NCI-H146 treated with DMSO at 0.1 percent for 48 hours (cell line): Measurements from ENCODE around the gene RCBTB2.

Source experiments
- DNase-seq: peaks from one replicate; lab custom pipeline; 2025; ENCODE audit not compliant: unreplicated experiment; lab: John Stamatoyannopoulos, UW

Gene RCBTB2

DNA sequence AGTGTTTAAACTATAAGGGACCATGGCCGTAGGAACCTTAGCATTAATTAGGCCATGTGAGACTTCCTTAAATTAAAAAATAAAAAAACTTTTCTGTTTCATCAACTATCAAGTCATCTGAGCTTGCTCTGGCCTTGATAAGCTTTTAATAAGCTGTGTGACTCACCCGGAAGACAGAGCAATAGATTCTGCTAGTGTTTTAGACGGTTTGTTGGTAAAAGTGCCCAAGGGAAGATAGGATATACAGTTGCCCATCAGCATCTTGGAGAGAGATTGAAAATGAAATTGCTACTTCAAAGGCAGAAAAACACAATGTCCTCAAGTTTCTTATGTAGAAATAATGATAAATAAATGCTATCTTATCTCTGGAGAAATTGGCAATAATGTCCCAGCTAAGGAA, 31.2 kb upstream of the RCBTB2 start:
- no peak for DNase-seq

DNA sequence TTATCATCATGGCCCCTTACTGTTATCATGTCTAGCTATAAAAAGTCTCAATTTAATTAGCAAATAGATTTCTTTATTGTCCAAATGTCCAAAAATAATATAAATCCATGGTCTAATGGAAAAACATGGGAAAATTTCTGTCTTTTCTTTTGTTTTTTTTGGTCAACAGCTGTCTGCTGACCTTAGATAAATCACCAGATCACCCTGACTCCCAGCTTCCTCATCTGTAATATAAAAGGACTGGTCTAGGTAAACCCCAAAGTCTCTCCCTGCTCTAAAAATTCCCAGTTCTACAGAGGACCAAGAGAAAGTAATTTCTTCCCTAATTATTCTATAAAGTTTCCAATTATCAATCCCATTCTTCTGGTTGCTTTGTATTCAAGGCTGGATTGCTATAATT, 30.7 kb upstream of the RCBTB2 start:
- DNase-seq = no peak

DNA sequence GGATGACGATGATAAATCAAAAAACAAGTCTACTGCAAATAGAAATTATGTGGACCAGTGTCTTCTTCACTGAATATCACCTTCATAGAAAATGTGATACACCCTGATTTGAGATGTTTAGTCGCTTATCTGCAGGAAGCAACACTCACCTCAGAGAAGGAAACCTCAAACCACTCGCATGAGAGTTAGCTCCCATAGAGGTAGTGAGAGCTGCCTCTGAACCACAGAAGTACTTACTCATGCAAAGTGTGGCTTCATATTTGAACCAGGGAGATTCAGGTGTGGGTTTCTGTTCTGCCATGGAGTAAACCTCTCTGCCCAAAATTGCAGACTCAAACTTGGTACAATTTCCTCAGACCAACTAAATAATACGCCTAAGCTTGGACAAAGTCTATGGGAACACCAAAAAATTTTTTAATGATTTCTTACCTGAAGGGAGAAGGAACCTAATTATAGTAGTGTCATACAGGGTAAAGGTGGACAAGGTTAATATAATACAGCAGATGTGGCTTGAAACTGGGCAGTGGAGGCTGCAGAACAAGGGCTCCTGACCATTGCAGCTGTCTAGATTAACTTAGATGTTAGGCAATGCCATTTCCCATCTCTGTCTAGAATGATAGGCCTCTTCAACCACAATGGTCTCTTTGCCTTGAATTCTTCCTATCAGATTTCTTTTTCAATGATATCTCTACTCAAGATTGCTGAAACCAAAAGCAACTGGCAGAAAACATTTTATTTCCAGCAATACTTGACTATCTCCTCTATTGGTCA, 29.6 kb upstream of the RCBTB2 start:
- no peak for DNase-seq

DNA sequence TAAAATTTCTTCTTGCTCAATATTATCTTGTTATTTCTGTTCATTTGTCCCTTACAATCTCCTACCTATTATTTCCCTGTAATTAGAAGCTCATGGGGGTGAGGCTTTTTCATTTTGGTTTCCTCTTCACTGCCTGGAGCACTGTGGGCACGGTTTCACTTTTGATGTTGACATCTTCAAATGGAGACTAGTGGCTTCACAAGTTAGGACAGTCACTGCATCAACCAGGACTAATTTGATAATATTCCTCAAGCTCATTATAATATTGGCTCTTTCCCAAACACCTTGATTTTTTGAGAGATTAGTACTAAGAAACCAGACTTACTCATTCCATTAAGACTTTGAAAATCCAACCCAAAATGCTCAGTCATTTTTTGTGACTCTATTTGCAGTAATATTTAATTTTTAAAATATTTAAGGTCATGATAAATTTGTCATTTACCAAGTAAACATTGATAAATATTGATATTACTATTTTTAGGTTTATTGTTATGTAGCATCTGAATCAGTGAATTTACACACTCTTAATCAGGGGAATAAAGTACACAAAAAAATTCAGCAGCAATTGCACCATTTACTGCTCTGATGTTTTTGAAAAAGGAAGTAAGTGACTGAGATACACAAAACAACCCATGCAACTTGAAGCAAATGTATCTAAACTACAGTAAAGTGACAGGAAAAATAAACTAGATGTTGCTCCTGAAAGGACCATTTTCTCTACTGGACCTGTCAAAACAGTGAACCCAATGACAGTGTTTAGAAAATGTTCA, 28.8 kb upstream of the RCBTB2 start:
- DNase-seq = no peak

DNA sequence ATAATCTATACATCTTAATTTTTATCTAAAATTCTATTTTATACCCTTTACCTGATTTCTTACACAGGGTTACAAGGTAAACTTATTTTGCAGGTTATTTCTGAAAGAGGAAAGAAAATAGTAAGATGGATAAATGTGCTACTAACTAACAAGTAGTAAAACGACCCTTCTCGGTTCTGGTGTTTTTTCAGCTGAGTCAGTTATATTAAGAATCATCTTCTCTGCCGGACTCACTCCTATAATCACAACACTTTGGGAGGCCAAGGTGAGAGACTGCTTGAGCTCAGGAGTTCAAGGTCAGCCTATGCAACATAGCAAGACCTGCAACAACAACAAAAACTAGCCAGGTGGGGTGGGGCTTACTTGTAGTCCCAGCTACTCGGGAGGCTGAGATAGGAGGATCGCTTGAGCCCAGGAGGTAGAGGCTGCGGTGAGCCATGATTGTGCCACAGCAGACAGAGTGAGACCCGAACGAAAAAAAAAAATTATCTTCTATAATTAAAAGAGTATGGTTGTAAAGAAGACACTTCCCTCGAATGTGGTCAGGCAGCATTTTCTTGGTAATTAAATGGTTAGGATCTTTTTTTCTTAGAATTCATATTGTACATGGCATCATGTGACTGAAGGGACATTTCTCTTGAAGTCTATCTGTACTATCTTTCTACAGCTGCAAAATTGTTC, 27.9 kb upstream of the RCBTB2 start:
- no peak for DNase-seq

DNA sequence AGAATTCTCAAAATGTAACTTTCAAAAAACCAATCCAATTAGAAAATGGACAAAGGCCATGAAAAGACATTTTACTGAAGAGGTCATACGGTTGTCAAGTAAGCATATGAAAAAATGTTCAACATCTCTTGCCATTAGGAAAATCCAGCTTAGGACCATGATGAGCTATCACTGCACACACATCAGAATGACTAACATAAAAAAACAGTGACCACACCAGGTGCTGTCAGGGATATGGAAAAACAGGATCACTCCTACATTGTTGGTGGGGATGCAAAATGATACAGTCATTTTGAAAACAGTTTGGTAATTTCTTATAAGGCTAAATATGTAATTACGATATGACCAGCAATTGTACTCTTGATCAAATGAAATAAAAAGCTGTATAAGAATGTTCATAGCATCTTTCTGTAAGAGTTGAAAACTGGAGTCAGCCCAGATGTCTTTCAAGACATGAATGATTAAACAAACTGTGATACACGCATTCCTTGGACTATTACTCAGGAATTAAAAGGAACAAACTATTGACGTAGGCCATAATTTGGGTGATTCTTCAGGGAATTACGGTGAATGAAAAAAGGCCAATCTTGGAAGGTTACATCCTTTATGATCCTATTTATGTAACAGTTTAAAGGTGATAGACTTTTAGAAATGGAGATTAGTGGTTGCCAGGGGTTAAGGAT, 26.9 kb upstream of the RCBTB2 start:
- no peak for DNase-seq

DNA sequence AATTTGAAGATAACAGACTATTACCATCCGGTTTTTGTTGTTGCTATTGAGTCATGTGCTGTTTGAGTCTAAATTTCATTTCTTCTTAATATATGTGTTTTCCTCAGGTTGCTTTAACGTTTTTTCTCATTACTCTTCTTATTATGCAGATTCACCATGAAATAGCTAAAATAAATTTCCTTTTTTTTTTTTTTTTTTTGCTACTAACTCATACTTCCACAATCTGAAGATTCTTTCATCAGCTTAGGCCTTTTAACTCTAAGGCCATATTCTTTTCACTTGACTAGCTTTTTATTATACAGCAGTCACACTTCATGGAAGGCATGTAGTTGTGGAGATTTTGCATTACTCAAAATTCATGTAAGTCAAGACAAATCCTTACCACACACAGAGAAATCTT, 23.9 kb upstream of the RCBTB2 start:
- no peak for DNase-seq

DNA sequence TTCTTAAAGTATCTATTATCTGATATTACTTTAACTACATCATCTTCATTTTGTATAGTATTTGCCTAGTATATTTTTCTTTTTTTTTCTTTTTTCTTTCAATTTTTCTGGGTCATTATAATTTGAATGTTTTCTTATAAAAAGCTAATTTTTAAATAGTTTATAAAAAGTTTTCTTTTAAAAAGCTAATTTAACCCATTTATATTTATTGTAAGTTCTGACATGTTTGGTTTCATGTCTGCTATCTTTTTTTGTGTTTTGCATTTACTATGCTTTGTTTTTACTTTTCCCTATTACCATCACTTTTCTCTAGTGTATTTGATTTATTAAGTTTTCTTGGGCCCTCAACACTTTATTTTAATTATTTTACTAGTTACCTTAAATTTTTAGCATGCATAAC, 22.6 kb upstream of the RCBTB2 start:
- DNase-seq = no peak

DNA sequence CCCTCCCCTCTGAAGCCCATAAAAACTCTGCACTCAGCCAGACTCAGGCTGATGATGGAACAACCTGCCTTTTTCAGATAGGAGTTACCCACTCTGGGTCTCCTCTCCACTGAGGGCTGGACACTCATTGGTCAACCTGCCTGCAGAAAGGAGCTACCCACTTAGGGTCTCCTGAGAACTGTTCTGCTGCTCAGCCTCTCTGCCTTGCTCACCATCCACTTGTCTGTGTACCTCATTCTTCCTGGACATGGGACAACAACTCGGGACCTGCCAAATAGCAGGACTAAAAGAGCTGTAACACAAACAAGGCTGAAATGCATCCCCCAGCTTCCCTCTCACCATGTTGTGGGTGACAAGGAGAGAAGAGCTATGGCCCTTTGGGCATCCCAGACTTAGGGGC, 18.4 kb upstream of the RCBTB2 start:
- DNase-seq = no peak

DNA sequence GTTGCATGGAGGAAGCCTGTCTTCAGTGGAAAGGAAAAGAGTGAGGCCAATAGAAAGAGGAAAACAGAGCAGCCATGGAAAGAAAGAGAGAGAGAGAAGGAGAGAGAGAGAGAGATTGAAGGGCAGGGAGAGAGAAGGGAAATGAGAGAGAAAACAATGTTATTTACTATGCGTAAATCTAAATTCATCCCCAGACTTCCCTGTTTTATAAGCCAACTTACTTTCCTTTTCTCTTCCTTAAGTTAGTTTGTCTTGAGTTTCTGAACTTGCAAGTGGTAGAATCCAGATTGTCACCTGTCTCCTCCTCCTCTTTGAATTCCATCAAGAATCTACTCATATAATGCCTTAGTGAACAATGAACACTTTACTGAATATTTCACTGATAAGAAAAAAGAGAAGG, 16.8 kb upstream of the RCBTB2 start:
- DNase-seq = no peak

DNA sequence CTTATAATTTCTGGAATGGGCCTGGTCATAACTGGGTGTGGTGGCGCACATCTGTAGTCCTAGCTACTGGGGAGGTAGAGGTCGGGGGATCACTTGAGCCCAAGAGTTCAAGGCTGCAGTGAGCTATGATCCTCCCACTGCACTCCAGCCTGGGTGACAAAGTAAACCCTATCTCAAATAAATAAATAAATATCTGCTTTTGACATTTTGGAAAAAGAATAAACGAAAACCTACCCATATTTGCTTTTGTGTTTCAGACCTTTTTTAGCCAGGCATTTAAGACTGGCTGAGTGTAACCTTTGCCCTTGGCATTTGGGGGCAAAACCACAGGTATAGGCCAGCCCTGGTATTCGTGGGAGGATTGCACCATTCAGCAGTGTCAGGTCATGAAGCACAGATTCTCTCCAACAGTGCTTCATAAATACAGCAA, 14.8 kb upstream of the RCBTB2 start:
- no peak for DNase-seq

DNA sequence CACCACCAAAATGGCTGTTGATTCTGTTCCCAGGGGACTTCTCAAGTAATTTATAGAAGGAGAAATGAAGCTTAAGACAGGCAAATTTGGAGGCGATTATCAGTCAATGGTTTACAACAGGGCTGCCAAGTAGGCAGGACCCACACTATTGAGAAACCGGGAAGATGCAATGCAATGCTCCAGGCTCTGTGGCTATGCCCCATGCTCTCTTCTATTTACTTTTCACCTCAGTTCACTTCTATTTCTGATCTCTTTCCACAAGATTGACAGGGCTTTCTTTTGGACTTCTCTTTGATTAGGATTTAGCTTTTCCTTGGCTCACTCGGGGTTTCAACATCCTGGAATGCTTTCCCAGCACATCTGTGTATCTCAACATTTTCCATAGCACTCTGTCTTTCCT, 12.7 kb upstream of the RCBTB2 start:
- no peak for DNase-seq

DNA sequence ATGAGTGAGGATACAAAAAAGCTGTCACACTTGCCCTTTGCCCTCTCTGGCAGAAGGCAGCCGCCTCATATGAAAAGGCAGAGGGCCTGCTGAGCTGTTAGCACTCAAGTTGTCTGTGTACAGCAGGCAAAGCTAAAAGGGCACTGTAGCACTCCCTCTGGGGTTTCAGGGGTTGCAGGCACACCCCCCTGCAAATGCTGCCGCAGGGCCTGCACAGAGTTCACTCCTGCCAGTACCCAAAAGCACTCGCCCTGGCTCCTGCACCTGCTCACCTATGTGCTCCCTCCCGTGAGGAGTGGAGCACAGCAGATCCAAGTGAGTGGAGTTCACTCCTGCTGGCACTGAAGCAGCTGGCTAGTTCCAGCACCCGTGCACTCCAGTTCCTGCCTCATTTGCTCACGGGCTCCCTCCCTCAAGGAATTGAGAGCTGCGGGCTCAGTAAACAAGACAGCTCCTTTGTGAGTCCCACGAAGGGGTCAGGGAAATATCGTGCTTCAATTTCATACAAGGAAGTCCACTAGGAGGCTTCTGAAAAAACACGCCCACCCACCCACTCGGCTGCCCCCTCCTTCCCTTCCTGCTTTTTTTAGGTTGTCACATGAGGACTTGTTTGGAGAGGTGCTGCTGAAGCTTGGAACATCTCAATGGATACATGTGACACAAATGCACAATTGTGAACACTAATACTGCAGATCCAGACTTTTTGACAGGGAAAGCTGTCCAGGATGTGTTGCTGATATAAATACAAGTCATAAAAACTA, 9.9 kb upstream of the RCBTB2 start:
- DNase-seq = peak; percentile 63

DNA sequence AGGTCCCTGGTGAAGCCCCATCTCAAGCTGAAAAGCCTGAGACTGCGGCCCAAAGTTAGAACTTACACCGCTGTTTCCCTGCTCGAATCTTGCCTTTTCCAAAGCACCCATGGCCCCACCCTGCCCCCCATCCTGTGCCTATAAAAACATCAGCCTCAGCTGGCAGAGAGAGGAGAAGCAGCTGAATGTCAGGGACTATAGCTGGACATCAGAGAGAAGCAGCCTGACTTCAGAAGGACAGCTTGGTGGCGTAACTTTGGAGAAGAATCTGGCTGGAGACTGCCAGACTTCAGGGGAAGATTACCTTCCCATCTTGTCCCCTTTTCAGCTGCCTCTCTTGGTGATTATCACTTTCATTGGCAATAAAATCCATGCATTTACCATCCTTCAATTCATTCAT, 9.3 kb upstream of the RCBTB2 start:
- no peak for DNase-seq

DNA sequence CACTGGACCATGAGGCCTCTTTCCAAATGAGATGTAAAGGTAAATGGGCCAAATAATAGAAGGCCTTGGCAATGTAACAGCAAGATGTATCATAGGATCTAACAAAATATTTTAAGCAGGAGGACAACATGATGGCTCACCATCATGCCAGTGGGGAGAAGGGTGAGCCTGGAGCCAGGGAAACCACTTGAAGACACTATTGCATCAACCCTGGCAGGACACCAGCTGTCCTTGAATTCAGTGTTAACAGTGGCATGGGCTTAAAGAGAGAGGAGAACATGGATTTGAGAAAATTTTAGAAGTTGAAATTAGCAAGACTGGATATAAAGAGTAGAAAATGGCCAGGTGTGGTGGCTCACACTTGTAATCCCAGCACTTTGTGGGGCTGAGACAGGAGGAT, 6.7 kb upstream of the RCBTB2 start:
- no peak for DNase-seq

DNA sequence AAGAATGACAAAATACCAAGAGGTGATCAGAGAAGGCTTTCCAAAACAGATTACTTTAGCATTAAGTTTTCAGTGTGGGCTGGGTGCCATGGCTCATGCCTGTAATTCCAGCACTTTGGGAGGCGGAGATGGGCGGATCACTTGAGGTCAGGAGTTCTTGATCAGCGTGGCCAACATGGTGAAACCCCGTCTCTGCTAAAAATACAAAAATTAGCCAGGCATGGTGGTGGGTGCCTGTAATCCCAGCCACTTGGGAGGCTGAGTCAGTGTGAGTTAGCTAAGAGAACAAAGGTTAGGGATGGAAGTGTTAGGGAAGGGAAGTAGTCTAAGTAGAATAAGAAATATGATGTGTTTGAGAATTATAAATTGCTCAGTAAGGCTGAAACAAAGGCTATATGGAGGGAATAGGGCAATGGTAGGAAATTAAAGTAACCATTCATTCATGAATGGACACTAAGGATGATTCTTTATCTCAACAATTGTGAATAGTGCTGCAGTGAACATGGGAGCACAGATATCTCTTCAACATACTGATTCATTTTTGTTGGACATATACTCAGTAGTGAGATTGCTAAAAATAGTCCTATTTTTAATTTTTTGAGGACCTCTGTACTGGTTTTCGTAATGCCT, 3.9 kb upstream of the RCBTB2 start:
- no peak for DNase-seq

DNA sequence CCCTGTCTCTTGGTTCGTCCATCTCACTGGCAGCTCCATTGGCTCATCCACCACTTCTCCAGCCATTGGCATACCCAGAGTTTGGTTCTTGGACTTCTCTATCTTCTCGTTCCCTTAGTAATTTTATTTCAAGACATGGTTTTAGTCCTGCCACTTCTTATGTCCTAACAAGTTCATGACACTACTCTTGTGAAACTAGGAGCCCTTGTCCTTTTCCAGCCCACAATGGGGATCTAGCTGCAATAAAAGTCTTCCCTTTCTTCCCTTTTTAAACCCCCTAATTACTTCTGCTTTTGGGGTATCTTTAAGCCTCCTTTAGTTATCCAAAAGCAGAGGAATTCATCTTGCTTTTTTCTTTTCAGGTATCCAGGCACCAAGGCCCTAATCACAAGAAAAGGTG, 2.9 kb upstream of the RCBTB2 start:
- DNase-seq = no peak

DNA sequence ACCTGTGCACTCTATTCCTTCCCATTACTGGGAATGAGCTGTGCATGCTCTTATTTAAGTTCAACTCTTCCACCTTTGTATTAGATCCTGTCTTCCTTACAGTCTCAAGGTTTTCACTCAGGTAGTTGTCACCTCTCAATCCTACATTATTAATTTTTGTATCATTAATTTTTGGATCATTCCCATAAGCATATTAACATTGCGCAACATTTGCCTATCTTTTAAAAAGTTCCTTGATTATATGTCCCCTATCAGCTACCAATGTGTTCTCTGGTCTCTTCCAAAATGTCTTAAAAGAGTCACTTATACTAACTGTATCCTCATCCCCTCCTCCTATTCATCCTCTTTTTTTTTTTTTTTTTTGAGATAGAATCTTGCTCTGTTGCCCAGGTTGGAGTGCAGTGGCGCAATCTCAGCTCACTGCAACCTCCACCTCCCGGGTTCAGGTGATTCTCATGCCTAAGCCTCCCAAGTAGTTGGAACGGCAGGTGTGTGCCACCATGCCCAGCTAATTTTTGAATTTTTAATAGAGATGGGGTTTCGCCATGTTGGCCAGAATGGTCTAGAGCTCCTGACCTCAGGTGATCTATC, 2.1 kb upstream of the RCBTB2 start:
- no peak for DNase-seq

DNA sequence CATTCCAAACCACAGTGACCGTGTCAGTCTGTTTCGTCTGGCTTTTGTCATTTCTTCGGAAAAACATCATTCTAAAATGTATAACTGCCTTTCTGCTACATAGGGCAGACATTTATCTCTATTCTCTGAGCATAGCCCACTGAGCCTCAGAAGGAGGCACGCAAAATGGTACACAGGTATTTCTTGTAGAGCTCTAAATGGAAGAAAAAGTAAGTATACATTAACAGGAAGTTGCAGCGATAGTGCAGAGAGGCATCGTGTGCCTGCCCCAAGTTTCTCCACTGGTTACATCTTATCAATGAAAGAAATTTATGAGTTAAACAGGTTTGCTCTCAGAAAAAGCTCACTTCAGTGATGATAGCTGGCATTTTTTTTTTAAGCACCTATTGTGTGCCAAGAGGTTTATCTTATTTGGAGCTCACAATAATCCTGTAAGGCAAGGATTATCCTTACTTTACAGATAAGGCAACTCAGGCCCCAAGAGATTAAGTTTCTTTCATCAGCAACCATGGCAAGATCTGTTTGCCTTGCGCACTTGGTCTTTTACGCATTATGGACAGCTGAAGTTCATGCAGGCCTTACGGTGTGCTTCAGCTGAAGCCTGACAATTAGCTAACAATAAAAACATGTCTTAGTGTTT, 1.2 kb upstream of the RCBTB2 start:
- DNase-seq = no peak

DNA sequence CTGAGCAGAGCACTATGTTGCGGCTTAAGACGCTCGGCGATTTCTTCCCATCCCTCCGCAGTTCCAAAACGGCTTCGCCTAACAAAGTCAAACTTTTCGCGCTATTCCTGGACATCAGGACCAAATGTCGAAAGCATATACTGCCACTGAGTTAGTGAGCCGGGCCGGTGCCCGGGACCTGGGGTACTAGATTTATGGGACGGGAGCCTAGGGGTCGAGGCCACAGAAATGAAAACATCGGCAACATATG, 699 bp downstream of the RCBTB2 start:
- DNase-seq = peak; percentile 37
